SK-N-MC (cell line): ENCODE results near the gene SLC35F1.

Source experiments
- DNase-seq: peaks from one replicate; pipeline ENCODE4 v3.0.0-alpha.2; 2011; ENCODE audit warnings: low read depth, low spot score
- H3K27ac ChIP-seq: fragments of 200-600 bp; sonication (generic); 2 replicates; pipeline ENCODE4 v1.5.1; 2016; ENCODE audit warnings: mixed run types
- H3K36me3 ChIP-seq: fragments of 200-600 bp; sonication (generic); 2 replicates; pipeline ENCODE4 v1.6.1; 2017; ENCODE audit warnings: antibody characterized with exemption, low read length, mixed read lengths; ENCODE audit not compliant: insufficient read depth
- H3K4me3 ChIP-seq: fragments of 200-600 bp; sonication (generic); 2 replicates; pipeline ENCODE4 v1.5.1; 2016
- H3K9ac ChIP-seq: fragments of 200-600 bp; sonication (generic); 2 replicates; pipeline ENCODE4 v1.8.0; 2017; ENCODE audit warnings: mixed run types, mixed read lengths; ENCODE audit not compliant: insufficient read length
- H3K9me3 ChIP-seq: fragments of 200-600 bp; sonication (generic); 2 replicates; pipeline ENCODE4 v1.6.1; 2017; ENCODE audit warnings: low read depth, mild to moderate bottlenecking, antibody characterized with exemption, low read length, moderate library complexity, mixed read lengths
- EZH2 ChIP-seq: fragments of 200-600 bp; sonication (generic); IDR thresholded peaks from one replicate; pipeline ENCODE4 v1.6.1; 2017; ENCODE audit warnings: antibody characterized with exemption
- FOXP2 ChIP-seq: optimal IDR thresholded peaks from 2 replicates; pipeline ENCODE3; 2011; ENCODE audit warnings: mild to moderate bottlenecking, moderate library complexity; ENCODE audit not compliant: insufficient read depth; ENCODE audit errors: extremely low read length, control extremely low read depth
- POLR2AphosphoS5 ChIP-seq: IDR thresholded peaks from 2 replicates; pipeline ENCODE4 v1.6.1; 2012; ENCODE audit warnings: mild to moderate bottlenecking, low read depth, low read length, borderline replicate concordance

Gene SLC35F1

DNA sequence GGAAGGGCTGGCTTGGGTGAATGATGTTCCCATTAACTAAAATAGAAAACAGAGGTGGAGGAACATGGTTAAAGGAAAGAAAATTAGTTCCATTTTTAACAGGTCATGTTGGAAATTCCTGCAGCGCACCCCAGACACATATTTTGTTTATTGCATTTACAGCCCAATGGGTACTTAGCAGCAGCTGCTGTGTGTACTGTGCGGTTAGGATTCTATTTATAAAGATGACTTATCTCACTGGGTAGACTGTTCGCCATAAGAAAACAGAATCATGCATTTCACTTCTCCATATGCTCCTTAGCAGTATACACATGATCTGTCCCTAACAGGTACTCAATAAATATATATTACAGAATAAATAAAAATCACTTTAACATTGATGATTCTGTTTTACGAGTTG lies 135.8 kb downstream of the SLC35F1 start:
- no peaks in the 10 kb centered on the region for H3K36me3 ChIP-seq
- TF ChIP-seq EZH2 (no peak), FOXP2 (no peak), POLR2AphosphoS5 (no peak)
- H3K4me3 ChIP-seq = no peak overlapping the region
- no peak overlapping the region for H3K27ac ChIP-seq
- DNase-seq = no peak
- H3K9me3 ChIP-seq = no peaks in the 10 kb centered on the region
- no peak overlapping the region for H3K9ac ChIP-seq

DNA sequence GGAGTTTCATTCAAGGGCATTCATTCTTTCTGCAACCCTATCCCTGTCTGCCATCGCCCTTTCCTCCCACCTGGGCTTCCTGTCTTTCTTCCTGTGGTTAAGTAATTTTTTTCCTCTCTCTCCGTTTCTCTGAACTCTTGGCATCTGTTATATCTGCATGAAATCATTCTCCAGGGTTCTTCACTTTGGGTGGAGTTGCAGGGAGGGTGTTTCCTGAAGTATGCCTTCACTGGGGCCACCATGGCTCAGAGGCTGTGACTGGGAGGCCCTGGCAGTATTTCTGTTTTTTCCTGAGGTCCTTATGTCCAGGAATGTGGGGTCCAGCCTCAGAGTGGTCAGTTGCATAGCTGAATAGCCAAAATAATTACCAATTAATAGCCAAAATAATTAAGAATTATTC lies 137.2 kb downstream of the SLC35F1 start:
- TF ChIP-seq EZH2 = no peak
- H3K27ac ChIP-seq = no peak overlapping the region
- no peak for DNase-seq
- no peak overlapping the region for H3K9ac ChIP-seq
- H3K36me3 ChIP-seq = no peaks in the 10 kb centered on the region
- H3K4me3 ChIP-seq = no peak overlapping the region
- H3K9me3 ChIP-seq = no peaks in the 10 kb centered on the region

GRCh38 chr6:118054082-118054481 lies 147.0 kb downstream of the SLC35F1 start:
- Histone ChIP-seq H3K27ac (no peak overlapping the region), H3K9ac (no peak overlapping the region), H3K9me3 (no peaks in the 10 kb centered on the region), H3K36me3 (no peaks in the 10 kb centered on the region), H3K4me3 (no peak overlapping the region)
- DNase-seq = no peak
- TF ChIP-seq EZH2 = no peak
- TF ChIP-seq FOXP2 = no peak
- no peak for TF ChIP-seq POLR2AphosphoS5

GRCh38 chr6:118061666-118062065 lies 154.6 kb downstream of the SLC35F1 start:
- TF ChIP-seq POLR2AphosphoS5 = no peak
- TF ChIP-seq EZH2 = no peak
- no peak for TF ChIP-seq FOXP2
- no peaks in the 10 kb centered on the region for H3K36me3 ChIP-seq
- H3K9me3 ChIP-seq = no peaks in the 10 kb centered on the region
- no peak overlapping the region for H3K9ac ChIP-seq
- no peak for DNase-seq
- no peak overlapping the region for H3K4me3 ChIP-seq
- H3K27ac ChIP-seq = no peak overlapping the region

DNA sequence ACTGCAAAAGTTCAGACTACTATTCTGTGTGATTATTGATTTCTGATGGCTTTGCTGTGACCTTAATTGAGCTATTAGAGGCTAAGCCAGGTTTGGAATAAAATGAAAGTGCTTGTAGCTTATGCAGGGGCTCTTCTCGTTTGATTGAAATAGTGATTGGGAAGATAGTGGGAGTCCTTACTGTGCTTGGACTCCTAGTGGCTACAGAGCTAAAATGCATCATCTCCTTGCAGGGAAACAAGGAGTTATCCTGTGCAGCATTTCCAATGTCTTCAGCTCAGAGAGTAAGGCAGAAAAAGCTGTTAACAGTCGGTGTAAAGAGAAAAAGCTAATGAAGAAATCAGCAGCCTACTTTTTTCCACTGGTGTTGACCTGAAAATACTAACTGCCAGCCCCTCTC lies 173.5 kb downstream of the SLC35F1 start:
- H3K9me3 ChIP-seq = no peaks in the 10 kb centered on the region
- no peak overlapping the region for H3K4me3 ChIP-seq
- no peak for TF ChIP-seq FOXP2
- TF ChIP-seq POLR2AphosphoS5 = no peak
- TF ChIP-seq EZH2 = no peak
- no peak overlapping the region for H3K27ac ChIP-seq
- no peak for DNase-seq
- H3K36me3 ChIP-seq = no peaks in the 10 kb centered on the region
- no peak overlapping the region for H3K9ac ChIP-seq

GRCh38 chr6:118083711-118084110 lies 176.6 kb downstream of the SLC35F1 start:
- Histone ChIP-seq H3K9ac (no peak overlapping the region), H3K9me3 (no peaks in the 10 kb centered on the region), H3K4me3 (no peak overlapping the region), H3K36me3 (no peaks in the 10 kb centered on the region), H3K27ac (no peak overlapping the region)
- TF ChIP-seq EZH2 = no peak
- TF ChIP-seq FOXP2 = no peak
- TF ChIP-seq POLR2AphosphoS5 = no peak
- no peak for DNase-seq

DNA sequence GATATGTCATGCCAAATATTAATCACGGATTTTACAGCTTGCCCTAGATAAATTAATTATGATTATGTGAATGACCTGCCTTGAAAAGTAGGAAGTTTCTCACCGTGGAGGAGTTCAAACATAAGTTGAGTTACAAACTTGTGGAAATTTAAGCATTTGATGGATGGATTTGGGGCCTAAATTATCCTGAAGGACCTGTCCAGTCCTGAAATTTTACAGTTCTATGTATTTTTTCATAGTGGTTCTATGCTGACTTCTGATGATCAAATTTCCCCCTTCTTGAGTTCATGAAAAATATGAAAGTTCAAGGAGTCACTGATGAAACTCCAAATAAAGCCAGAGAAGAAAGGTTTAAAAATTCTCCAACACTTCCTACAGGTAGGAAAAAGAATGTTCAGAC lies 178.6 kb downstream of the SLC35F1 start:
- H3K9me3 ChIP-seq = no peaks in the 10 kb centered on the region
- no peak overlapping the region for H3K9ac ChIP-seq
- no peak overlapping the region for H3K27ac ChIP-seq
- H3K36me3 ChIP-seq = no peaks in the 10 kb centered on the region
- no peak for DNase-seq
- TF ChIP-seq EZH2 (no peak), FOXP2 (no peak), POLR2AphosphoS5 (no peak)
- no peak overlapping the region for H3K4me3 ChIP-seq

GRCh38 chr6:118086159-118086558 lies 179.1 kb downstream of the SLC35F1 start:
- H3K36me3 ChIP-seq = no peaks in the 10 kb centered on the region
- no peaks in the 10 kb centered on the region for H3K9me3 ChIP-seq
- H3K27ac ChIP-seq = no peak overlapping the region
- H3K4me3 ChIP-seq = no peak overlapping the region
- TF ChIP-seq POLR2AphosphoS5 (no peak), EZH2 (no peak), FOXP2 (no peak)
- no peak overlapping the region for H3K9ac ChIP-seq
- DNase-seq = no peak

DNA sequence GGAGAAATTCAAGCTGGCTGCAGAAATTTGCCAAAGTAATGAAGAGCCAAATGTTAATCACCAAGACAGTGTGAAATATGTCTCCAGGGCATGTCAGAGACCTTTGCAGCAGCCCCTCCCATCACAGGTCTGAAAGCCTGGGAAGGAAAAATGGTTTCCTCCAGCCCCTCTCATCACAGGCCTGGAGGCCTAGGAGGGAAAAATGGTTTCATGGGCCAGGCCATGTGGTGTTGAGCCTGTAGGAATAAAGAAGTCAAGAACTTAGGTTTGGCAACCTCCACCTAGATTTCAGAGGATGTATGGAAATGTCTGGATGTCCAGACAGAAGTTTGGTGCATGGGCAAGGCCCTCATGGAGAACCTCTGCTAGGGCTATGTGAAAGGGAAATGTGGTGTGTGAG lies 185.0 kb downstream of the SLC35F1 start:
- Histone ChIP-seq H3K9me3 (no peaks in the 10 kb centered on the region), H3K36me3 (no peaks in the 10 kb centered on the region), H3K27ac (no peak overlapping the region), H3K4me3 (no peak overlapping the region), H3K9ac (no peak overlapping the region)
- no peak for TF ChIP-seq EZH2
- DNase-seq = no peak

DNA sequence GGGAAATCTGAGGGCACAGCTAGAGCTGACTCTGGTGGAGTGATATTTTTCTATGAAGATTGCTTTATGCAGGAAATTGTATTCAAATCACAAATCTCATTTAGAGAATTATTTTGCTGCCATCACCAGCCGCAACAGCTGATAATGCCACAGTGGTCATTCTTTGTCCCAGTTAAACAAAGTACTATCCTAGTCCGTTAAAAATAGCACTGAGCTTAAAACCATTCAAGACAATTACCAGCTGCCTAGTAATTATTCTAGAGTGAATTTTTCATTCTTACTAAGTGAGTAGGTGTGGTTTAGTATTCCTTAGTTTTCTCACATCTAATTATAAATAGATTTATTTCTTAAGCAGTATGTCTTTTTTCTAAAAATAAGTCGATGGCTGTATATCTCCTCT lies 190.5 kb downstream of the SLC35F1 start:
- Histone ChIP-seq H3K27ac (no peak overlapping the region), H3K9me3 (no peaks in the 10 kb centered on the region), H3K36me3 (no peaks in the 10 kb centered on the region), H3K4me3 (no peak overlapping the region), H3K9ac (no peak overlapping the region)
- TF ChIP-seq FOXP2 = no peak
- no peak for TF ChIP-seq EZH2
- TF ChIP-seq POLR2AphosphoS5 = no peak
- no peak for DNase-seq
